Activated CD4-positive, alpha-beta T cell treated with anti-CD3 and anti-CD28 coated beads, Interleukin-2, amount 50 U/mL, for 48 hours (primary cell): Measurements from ENCODE around the gene CLEC9A.

Source experiments
- DNase-seq, 2 experiments: peaks; one replicate each; pipeline ENCODE4 v3.0.0-alpha.2; 2020

The CLEC9A gene

GRCh38 chr12:10068644-10069043 lies 38.2 kb downstream of the CLEC9A start:
- DNase-seq: no peak

GRCh38 chr12:10069099-10069498 lies 38.6 kb downstream of the CLEC9A start:
- no peak for DNase-seq

GRCh38 chr12:10069976-10070375 lies 39.5 kb downstream of the CLEC9A start:
- DNase-seq: no peak

- DNase-seq: no peak
Measured at GRCh38 chr12:10070380-10070779, 39.9 kb downstream of the CLEC9A start.

GRCh38 chr12:10072131-10072530 lies 41.6 kb downstream of the CLEC9A start:
- no peak for DNase-seq

GRCh38 chr12:10073261-10073660 lies 42.8 kb downstream of the CLEC9A start:
- DNase-seq: no peak

GRCh38 chr12:10075451-10075850 lies 45.0 kb downstream of the CLEC9A start:
- no peak for DNase-seq

GRCh38 chr12:10082117-10082874 lies 51.8 kb downstream of the CLEC9A start:
- no peak for DNase-seq

GRCh38 chr12:10084733-10085132 lies 54.3 kb downstream of the CLEC9A start:
- DNase-seq: no peak

- no peak for DNase-seq
Measured at GRCh38 chr12:10086387-10086786, 55.9 kb downstream of the CLEC9A start.

GRCh38 chr12:10088031-10088430 lies 57.5 kb downstream of the CLEC9A start:
- no peak for DNase-seq

GRCh38 chr12:10088955-10089900 lies 58.7 kb downstream of the CLEC9A start:
- DNase-seq: no peak

GRCh38 chr12:10094646-10095395 lies 64.3 kb downstream of the CLEC9A start:
- no peak for DNase-seq

GRCh38 chr12:10095971-10096370 lies 65.5 kb downstream of the CLEC9A start:
- no peak for DNase-seq

- DNase-seq: no peak
Measured at GRCh38 chr12:10097521-10097920, 67.0 kb downstream of the CLEC9A start.

GRCh38 chr12:10098791-10099190 lies 68.3 kb downstream of the CLEC9A start, which contains the start of gene CLEC1A:
Gene CLEC1A, minus strand, starts transcription at chr12:10098985. Its CDS starts 63 bp downstream, at chr12:10098922.
- DNase-seq: no peak

- DNase-seq: no peak
Measured at GRCh38 chr12:10101042-10101579, 70.6 kb downstream of the CLEC9A start.

GRCh38 chr12:10101648-10102220 lies 71.3 kb downstream of the CLEC9A start:
- DNase-seq: no peak

- DNase-seq: no peak
Measured at GRCh38 chr12:10102322-10102721, 71.8 kb downstream of the CLEC9A start.

- no peak for DNase-seq
Measured at GRCh38 chr12:10110256-10110844, 79.9 kb downstream of the CLEC9A start.

GRCh38 chr12:10111451-10111850 lies 81.0 kb downstream of the CLEC9A start:
- DNase-seq: no peak

GRCh38 chr12:10113075-10113474 lies 82.6 kb downstream of the CLEC9A start:
- no peak for DNase-seq
